Right ventricle myocardium superior (tissue), 1 donor: ENCODE data around the gene ZFPL1. TPM values are rescaled to one million over a fixed set of nuclear protein-coding genes. Genes with fewer than 3 reads are reported as not detected.

ENCODE experiments used
- ATAC-seq: fragments of 200-7000 bp; cut with Tn5 transposase; one replicate; pipeline ENCODE4 v1.9.1; 2020; ENCODE audit warnings: mild to moderate bottlenecking; ENCODE audit not compliant: poor library complexity
- DNase-seq: peaks from one replicate; pipeline ENCODE4 v3.0.0-alpha.2; 2020
- intact Hi-C: fragments of 100-400 bp; cut with DNase I; formaldehyde crosslinking; loops from one replicate; pipeline ENCODE4 v1.11.2; 2022
- total RNA-seq: library from RNA; stranded (reverse); fragmentation: NEBNext Ultra II Directional; extraction: Animal tissue kit (Norgen Biotek cat#: 25700); gene quantifications from one replicate; pipeline ENCODE4 v1.2.1, GENCODE V29; 2021
- donor health status: DM: no; HTN: yes; CAD: no; lungs with severe emphysema.

The ZFPL1 gene
- total RNA-seq, 1 donor from 2014 or later = 19.9 TPM

DNA sequence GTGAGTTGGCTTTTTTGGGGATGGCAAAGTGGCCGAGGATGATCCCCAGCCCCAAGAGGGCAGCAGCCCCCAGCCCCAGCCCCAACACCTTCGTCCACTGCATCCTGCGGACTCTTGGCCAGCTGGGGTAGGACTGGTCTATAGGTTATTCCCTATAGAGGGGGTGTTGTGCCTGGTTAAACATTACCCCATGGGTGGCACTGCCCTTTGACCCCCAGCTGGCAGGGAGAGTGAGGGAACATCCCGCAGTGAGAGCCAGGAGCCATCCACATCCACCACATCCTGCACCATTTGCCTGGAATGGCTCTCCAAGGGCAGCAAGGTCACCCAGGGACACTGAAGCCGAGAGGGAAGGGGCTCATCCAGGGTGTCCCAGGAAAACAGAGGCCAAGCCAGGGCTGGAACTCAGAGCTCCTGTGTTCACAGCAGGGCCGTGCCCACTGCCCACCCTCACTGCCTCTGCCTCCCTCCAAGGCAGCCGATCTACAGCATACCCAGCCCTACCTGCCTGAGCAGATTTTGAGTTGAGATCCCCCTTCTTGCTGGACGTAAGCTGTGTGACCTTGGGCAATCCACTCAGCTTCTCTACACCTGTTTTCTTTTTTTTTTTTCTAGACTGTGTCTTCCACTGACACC lies 25.5 kb upstream of the ZFPL1 start, which contains the start of gene NAALADL1:
Gene NAALADL1, minus strand, starts transcription at position 135 of the 636 bp plus-strand sequence. Its CDS starts 32 bp downstream, at position 103.
- DNase-seq = no peak
- ATAC-seq = no peak
- intact Hi-C loops = no loop called here

DNA sequence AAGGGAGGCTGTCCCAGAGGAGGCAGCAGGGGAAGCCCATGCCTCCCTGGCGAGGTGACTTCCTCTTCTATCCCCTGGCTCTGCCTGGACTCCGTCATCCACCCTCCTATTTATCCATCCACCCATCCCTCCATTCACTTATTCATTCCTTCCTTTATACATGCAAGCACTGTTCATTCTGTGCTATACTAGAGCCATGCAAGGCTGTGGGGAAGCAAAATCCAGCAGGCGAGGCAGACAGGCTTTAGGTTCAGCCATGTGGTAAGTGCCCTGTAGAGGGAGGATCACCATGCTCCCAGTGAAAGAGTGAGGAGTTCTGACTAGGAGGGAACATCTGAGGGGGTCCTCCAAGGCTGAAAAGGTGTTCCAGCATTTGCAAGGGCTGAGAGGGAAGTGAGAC lies 24.5 kb upstream of the ZFPL1 start:
- intact Hi-C loops = no loop called here
- ATAC-seq = no peak
- DNase-seq = no peak

GRCh38 chr11:65059959-65060824 lies 23.8 kb upstream of the ZFPL1 start:
- DNase-seq (no peak), ATAC-seq (no peak)
- intact Hi-C loops = no loop called here

GRCh38 chr11:65060913-65061408 lies 23.1 kb upstream of the ZFPL1 start:
- no peak for DNase-seq
- intact Hi-C loops = no loop called here
- no peak for ATAC-seq

DNA sequence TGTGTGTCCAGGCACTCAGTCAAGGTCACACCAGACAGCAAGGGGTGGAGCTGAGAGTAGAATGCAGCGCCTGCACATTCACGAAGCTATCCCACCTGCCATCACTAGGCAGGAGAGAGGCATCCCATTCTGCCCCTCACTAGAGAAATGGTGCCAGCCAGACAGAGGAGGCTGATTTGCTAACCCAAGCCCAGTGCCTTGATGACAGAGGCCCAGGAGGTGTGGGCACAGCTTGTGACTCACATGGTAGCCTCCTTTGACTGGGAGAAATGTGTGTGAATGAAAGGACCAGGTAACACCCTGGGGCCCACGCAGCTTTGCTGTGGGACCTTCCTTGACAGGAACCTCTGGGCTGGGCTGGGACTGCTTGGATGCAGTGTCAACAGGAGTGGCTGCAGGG lies 20.5 kb upstream of the ZFPL1 start:
- no peak for ATAC-seq
- intact Hi-C loops = no loop called here

GRCh38 chr11:65064847-65065240 lies 19.2 kb upstream of the ZFPL1 start:
- ATAC-seq (no peak), DNase-seq (no peak)
- intact Hi-C loops = no loop called here

More for the DNA sequence above, 20.5 kb upstream of the ZFPL1 start:
- DNase-seq = no peak

- intact Hi-C loops = no loop called here
- ATAC-seq (no peak), DNase-seq (no peak)
These were observed 18.2 kb upstream of the ZFPL1 start for GRCh38 chr11:65065851-65066250.

DNA sequence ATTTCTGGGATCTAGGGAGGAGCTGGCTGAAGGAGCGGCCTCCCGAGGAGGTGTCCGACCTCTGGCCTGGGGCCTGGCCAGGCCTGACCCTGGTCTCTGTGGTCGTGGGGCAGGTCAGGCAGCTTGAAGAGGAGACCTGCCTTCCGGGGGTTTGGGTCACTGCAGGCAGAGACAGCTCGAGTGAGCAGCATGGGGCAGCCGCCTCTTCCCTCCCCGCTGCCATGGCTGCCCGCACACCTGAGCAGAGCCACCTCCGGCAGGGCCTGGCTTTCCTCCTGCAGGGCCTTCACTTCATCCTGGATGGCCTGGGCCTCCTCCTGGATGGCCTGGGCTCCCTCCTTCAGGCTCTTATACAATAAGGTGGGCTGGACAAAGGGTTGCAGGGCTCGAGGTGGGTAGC lies 17.7 kb upstream of the ZFPL1 start:
- no peak for DNase-seq
- intact Hi-C loops = no loop called here
- ATAC-seq = no peak

DNA sequence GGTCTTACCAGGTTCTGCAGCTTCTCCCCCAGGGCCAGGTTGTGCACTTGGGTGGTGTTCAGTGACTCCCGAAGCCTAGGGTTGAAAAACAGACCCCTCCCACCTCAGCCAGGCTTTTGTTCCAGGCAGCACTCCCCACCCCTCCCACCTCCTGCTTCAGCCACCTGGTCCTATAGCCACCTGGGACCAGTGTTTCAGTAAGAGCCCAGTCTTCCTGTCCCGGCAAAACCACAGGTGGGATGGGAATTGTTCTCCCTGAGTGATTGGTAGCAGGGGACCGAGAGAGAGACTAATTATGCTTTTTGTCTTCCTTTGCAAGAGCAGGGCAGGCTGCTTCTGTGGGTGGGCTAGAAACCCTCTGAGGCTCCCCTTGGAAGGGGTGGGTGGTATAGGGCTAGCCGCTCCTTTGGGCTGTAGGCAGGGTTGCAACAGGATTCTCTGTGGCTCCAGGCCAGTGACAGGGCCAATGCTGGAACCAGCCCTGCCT lies 17.2 kb upstream of the ZFPL1 start:
- DNase-seq = no peak
- intact Hi-C loops = no loop called here

GRCh38 chr11:65067446-65067845 lies 16.6 kb upstream of the ZFPL1 start:
- DNase-seq (no peak), ATAC-seq (no peak)
- intact Hi-C loops = no loop called here

More for the DNA sequence above, 17.2 kb upstream of the ZFPL1 start:
- ATAC-seq = no peak

GRCh38 chr11:65069217-65069616 lies 14.8 kb upstream of the ZFPL1 start:
- no peak for DNase-seq
- ATAC-seq = no peak
- intact Hi-C loops = no loop called here

- ATAC-seq = no peak
- no peak for DNase-seq
- intact Hi-C loops = no loop called here
These were observed 12.0 kb upstream of the ZFPL1 start for GRCh38 chr11:65071907-65072630.

DNA sequence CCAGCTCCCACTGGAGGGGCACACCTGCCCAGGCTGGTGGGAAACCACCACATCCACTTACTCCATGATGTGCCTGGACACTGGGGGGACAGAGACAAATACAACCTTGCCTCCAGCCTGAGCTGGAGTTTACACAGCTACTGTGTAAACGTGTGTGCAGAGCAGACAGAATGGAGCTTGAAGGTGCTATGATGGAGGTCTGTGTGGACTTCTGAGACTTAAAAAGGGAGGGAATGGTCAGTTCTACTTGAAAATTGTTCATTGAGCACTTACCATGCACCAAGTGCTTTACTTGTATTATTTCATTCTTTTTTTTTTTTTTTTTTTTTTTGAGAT lies 11.4 kb upstream of the ZFPL1 start:
- intact Hi-C loops = no loop called here
- no peak for ATAC-seq

DNA sequence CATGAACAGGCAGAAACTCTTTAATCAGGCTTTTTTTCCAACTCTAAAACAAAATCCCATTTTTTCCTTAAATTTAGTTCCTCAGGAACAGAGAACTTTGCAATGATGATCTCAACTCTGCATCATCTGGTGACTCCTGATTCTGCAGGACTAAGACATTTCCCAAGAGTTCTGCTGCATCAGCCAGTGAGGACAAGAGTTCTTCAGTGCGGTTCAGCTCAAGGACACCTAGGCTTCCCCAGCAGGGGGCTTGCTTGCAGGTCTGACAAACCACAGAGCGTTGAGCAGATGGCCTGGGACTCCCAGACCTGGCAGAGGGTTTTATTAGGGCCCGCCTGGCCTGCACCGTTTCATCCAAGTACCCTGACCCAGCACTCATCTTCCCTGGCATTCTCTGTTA lies 6.6 kb upstream of the ZFPL1 start:
- intact Hi-C loops = no loop called here
- ATAC-seq = no peak
- no peak for DNase-seq

More for the DNA sequence above, 11.4 kb upstream of the ZFPL1 start:
- no peak for DNase-seq

GRCh38 chr11:65078151-65078550 lies 5.9 kb upstream of the ZFPL1 start:
- intact Hi-C loops = no loop called here
- ATAC-seq (peak; percentile 65), DNase-seq (peak; percentile 60)

DNA sequence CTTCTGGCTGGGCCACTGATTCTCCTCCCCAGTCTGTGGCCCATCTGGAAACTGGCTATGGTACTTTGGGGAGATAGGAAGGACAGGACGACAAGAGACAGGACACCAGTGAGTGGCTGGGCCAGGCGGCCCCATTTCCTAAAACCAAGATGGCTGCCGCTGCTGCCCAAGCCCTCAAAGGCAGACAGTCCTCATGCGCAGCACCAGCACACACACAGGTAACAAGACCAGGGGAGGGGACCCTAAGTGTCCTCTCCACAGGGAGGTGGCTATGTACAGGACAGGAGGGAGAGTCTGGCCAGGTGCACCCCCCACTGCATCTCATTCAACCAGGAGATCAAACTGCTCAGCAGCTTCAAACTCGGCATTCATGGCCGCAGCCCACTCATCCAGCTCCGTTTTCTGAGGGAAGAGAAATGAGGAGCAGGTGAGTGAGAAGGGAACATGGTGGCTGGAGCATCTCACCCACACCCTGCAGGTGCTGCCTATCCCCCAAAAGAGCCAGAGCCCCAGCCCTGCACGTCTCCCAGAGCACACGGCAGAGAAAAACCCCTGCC lies 5.2 kb upstream of the ZFPL1 start:
- no peak for ATAC-seq
- intact Hi-C loops = no loop called here

GRCh38 chr11:65083134-65083833 lies 738 bp upstream of the ZFPL1 start:
- intact Hi-C loops = no loop called here
- ATAC-seq (no peak), DNase-seq (no peak)

More for the DNA sequence above, 5.2 kb upstream of the ZFPL1 start:
- no peak for DNase-seq

DNA sequence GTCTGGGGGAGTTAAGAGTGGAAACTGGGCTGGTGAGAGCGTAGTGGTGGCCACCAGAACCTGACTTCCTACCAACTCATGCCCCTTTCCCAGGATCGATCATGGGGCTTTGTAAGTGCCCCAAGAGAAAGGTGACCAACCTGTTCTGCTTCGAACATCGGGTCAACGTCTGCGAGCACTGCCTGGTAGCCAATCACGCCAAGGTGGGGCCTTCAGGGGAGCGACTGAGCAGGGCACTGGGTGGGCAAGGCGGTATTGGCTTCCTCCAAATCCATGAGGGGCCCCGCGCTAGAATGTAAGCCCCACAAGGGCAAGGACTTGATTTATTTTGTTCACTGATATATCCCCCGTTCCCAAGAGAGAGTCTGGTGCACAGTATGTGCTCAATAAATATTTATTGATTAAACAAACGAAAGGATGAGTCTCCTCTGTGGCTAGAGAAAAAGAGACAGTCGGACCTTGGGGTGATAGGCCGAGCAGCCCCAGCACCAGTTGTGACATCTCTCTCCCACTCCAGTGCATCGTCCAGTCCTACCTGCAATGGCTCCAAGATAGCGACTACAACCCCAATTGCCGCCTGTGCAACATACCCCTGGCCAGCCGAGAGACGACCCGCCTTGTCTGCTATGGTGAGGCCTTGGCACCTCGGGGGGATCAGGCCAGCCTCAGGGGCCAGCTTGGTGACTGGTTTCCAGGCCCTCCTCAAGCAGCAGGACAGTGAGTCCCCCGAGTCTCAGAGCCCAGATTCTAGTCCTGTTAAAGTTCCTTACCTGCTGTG lies 765 bp downstream of the ZFPL1 start:
- intact Hi-C loops = no loop called here
- ATAC-seq (no peak), DNase-seq (no peak)
